ENCODE data around the gene SLAMF1.

Gene SLAMF1

GRCh38 chr1:160558660-160559380, 88.0 kb downstream of the SLAMF1 start:
- no peak for DNase-seq

Data from NCI-H1436 (cell line).